ENCODE results near the gene SHC3. TPM values are rescaled to one million over a fixed set of nuclear protein-coding genes. Genes with fewer than 3 reads are reported as not detected.

Gene SHC3
- total RNA-seq, 1 donor from 2014 or later, result 0.83 TPM

DNA sequence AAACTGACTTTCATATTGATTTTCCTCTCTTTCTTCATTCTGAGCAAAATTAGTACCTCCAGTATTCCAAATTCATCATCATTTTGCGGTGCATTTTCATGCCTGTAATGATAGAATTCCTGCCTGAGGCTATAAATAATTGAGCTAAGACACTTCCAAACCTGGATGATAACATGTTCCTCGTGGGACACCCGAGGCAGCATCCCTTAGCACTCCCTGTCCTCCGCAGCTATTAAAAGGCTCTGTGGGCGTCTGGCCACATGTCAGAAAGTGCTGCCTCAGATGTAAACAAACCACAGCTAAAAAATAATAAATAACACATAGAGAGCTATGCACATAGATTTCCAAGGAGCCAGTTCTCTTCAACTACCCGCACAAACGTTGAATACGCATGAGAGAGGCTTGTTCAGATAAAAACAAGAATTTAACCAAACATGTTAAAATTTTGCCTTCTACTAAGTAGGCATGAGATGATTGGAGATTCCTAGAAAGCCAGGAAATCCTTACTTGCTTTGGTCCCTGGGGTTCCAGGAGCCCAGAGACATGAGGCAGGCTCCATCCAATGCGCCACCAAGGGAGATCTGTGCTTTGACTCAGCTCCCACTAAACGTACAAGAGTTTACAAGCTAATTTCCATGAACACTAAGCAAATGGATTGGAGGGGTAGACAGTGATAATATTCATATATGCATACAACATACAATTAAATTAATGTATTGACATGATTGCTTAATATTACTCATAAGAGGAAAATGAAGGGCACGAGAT, 82.7 kb downstream of the SHC3 start:
- no peak for TF ChIP-seq CTCF (IDR thresholded peaks at IDR 0.05; ENCODE audit: partially characterized antibody, unreplicated experiment)
- no peaks in the 10 kb centered on the region for H3K9me3 Mint-ChIP-seq (ENCODE audit: unreplicated experiment)
- no peak overlapping the region for H3K27ac Mint-ChIP-seq (ENCODE audit: unreplicated experiment)
- H3K36me3 Mint-ChIP-seq (ENCODE audit: unreplicated experiment), result no peaks in the 10 kb centered on the region
- no peaks in the 10 kb centered on the region for H3K27me3 Mint-ChIP-seq (ENCODE audit: unreplicated experiment)
- DNase-seq, result no peak
- H3K4me3 Mint-ChIP-seq (ENCODE audit: unreplicated experiment), result peak overlapping the region; percentile 8
- peaks cover 7% of the 10 kb centered on the region for H3K4me1 Mint-ChIP-seq (ENCODE audit: low read depth, unreplicated experiment)

DNA sequence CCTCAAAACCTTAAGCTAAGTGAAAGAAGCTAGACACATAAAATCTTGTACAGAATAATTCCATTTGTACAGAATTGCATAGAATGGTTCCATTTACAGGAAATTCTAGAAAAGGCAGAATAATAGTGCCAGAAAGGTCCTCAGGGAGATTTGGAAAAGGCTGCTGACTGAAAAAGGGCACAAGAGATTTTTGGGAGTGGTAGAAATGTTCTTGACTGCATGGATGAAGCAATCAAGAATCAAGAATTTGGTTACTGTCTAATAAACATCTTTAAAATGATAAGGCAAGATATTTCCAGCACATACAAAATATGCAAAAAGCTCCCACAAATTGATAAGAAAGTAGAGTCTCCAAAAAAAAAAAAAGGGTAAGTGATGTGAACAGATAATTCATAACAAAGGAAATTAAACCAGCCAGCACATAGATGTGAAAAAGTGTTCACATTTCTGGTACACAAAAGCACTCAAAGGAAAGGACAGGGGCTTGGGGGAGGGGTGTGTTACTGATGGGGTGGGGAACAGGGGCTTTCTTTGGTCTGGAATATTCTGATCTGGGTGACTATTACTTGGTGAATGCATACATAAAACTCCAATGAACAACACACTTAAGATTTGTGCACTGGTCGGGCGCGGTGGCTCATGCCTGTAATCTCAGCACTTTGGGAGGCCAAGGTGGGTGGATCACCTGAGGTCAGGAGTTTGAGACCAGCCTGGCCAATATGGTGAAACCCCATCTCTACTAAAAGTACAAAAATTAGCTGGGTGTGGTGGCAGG, 85.2 kb downstream of the SHC3 start:
- H3K27ac Mint-ChIP-seq (ENCODE audit: unreplicated experiment), result no peak overlapping the region
- DNase-seq, result no peak
- no peak for TF ChIP-seq CTCF (IDR thresholded peaks at IDR 0.05; ENCODE audit: partially characterized antibody, unreplicated experiment)
- no peaks in the 10 kb centered on the region for H3K36me3 Mint-ChIP-seq (ENCODE audit: unreplicated experiment)
- H3K4me1 Mint-ChIP-seq (ENCODE audit: low read depth, unreplicated experiment), result peaks cover 13% of the 10 kb centered on the region
- H3K4me3 Mint-ChIP-seq (ENCODE audit: unreplicated experiment), result no peak overlapping the region
- H3K9me3 Mint-ChIP-seq (ENCODE audit: unreplicated experiment), result no peaks in the 10 kb centered on the region
- H3K27me3 Mint-ChIP-seq (ENCODE audit: unreplicated experiment), result no peaks in the 10 kb centered on the region

DNA sequence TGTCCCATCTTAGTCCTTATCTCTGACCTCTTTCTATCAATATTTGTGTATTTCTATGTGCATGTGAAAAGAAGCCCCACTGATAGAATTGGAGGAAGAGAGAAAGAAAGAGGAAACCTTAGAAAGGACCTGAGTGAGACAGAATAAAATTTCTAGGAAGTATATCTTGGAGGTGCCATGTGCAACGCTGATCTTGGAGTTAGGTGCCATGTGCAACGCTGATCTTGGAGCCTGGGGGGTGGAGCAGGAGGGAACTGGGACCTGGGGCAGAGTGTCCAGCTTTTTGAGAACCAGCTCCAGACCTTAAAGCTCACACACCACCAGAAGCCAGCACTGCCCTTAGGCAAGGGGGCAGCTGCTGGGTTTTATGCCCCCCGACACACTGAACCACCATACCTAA, 89.4 kb downstream of the SHC3 start:
- no peak overlapping the region for H3K27ac Mint-ChIP-seq (ENCODE audit: unreplicated experiment)
- H3K9me3 Mint-ChIP-seq (ENCODE audit: unreplicated experiment), result no peaks in the 10 kb centered on the region
- TF ChIP-seq CTCF (IDR thresholded peaks at IDR 0.05; ENCODE audit: partially characterized antibody, unreplicated experiment), result no peak
- peaks cover 7% of the 10 kb centered on the region for H3K4me1 Mint-ChIP-seq (ENCODE audit: low read depth, unreplicated experiment)
- no peak for DNase-seq
- H3K36me3 Mint-ChIP-seq (ENCODE audit: unreplicated experiment), result no peaks in the 10 kb centered on the region
- no peaks in the 10 kb centered on the region for H3K27me3 Mint-ChIP-seq (ENCODE audit: unreplicated experiment)
- no peak overlapping the region for H3K4me3 Mint-ChIP-seq (ENCODE audit: unreplicated experiment)

DNA sequence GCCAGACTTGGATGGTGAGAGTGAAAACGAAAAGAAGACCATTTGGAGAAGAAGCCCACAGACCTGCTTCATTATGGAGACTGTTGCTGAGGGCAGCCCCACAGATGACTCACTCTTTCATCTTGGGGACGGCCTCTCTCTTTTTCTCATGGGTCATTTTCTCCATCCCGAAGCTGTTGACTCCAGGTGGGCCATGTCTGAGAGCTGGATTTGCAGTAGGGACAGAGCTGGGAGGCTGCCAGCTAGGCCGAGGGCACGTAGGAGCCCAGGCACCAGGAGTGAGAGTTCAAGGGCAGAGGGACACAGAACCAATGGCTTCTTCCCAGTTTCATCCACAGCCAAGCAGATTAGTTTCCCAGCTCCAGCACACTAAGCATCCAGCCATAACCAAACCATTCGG, 95.0 kb downstream of the SHC3 start:
- Mint-ChIP-seq H3K27me3 (ENCODE audit: unreplicated experiment) (peaks cover 3% of the 10 kb centered on the region), H3K9me3 (ENCODE audit: unreplicated experiment) (peaks cover 2% of the 10 kb centered on the region), H3K4me1 (ENCODE audit: low read depth, unreplicated experiment) (no peaks in the 10 kb centered on the region), H3K27ac (ENCODE audit: unreplicated experiment) (no peak overlapping the region), H3K4me3 (ENCODE audit: unreplicated experiment) (no peak overlapping the region), H3K36me3 (ENCODE audit: unreplicated experiment) (no peaks in the 10 kb centered on the region)
- no peak for TF ChIP-seq CTCF (IDR thresholded peaks at IDR 0.05; ENCODE audit: partially characterized antibody, unreplicated experiment)
- DNase-seq, result no peak

- no peaks in the 10 kb centered on the region for H3K4me1 Mint-ChIP-seq (ENCODE audit: low read depth, unreplicated experiment)
- DNase-seq, result no peak
- H3K4me3 Mint-ChIP-seq (ENCODE audit: unreplicated experiment), result no peak overlapping the region
- H3K27me3 Mint-ChIP-seq (ENCODE audit: unreplicated experiment), result peaks cover 3% of the 10 kb centered on the region
- peaks cover 2% of the 10 kb centered on the region for H3K9me3 Mint-ChIP-seq (ENCODE audit: unreplicated experiment)
- peaks cover 5% of the 10 kb centered on the region for H3K36me3 Mint-ChIP-seq (ENCODE audit: unreplicated experiment)
- H3K27ac Mint-ChIP-seq (ENCODE audit: unreplicated experiment), result no peak overlapping the region
- TF ChIP-seq CTCF (IDR thresholded peaks at IDR 0.05; ENCODE audit: partially characterized antibody, unreplicated experiment), result no peak
Observed at GRCh38 chr9:89080193-89080592, 98.4 kb downstream of the SHC3 start.

Data from glutamatergic neuron (in vitro differentiated cells).